Pulmonary artery endothelial cell (primary cell): ENCODE measurements around the gene FAM107B. TPM values are rescaled to one million over a fixed set of nuclear protein-coding genes. Genes with fewer than 3 reads are reported as not detected.

ENCODE experiments used
- DNase-seq: peaks from one replicate; pipeline ENCODE4 v3.0.0-alpha.2; 2011; ENCODE audit warnings: low read depth, low spot score
- total RNA-seq: library from RNA; depleted of rRNA; stranded (reverse); fragments of >200 nt; gene quantifications from 2 replicates; pipeline ENCODE4 v1.2.3, GENCODE V29; 2014

FAM107B gene
- total RNA-seq, 1 donor from 2014 or later = 174 TPM

GRCh38 chr10:14583252-14583651 is 191.4 kb downstream of the FAM107B start:
- no peak for DNase-seq

- DNase-seq = no peak
Measured at GRCh38 chr10:14581553-14582321, 193.0 kb downstream of the FAM107B start.

GRCh38 chr10:14580671-14581332 is 193.9 kb downstream of the FAM107B start:
- no peak for DNase-seq

GRCh38 chr10:14579405-14579804 is 195.3 kb downstream of the FAM107B start:
- DNase-seq = no peak

- DNase-seq = peak; percentile 99
Measured at GRCh38 chr10:14578060-14578952, 196.4 kb downstream of the FAM107B start.

GRCh38 chr10:14574885-14575284 is 199.8 kb downstream of the FAM107B start:
- no peak for DNase-seq

- DNase-seq = no peak
Measured at GRCh38 chr10:14574291-14574690, 200.4 kb downstream of the FAM107B start.

- DNase-seq = peak; percentile 71
Measured at GRCh38 chr10:14573666-14574261, 200.9 kb downstream of the FAM107B start.

- DNase-seq = no peak
Measured at GRCh38 chr10:14572811-14573210, 201.9 kb downstream of the FAM107B start.

GRCh38 chr10:14571866-14572507 is 202.7 kb downstream of the FAM107B start:
- DNase-seq = peak; percentile 58

- no peak for DNase-seq
Measured at GRCh38 chr10:14570800-14571199, 203.9 kb downstream of the FAM107B start.

- DNase-seq = no peak
Measured at GRCh38 chr10:14569274-14570060, 205.2 kb downstream of the FAM107B start.

GRCh38 chr10:14567421-14567820 is 207.3 kb downstream of the FAM107B start:
- no peak for DNase-seq

GRCh38 chr10:14566498-14566897 is 208.2 kb downstream of the FAM107B start:
- no peak for DNase-seq

GRCh38 chr10:14565199-14565598 is 209.5 kb downstream of the FAM107B start:
- no peak for DNase-seq

- no peak for DNase-seq
Measured at GRCh38 chr10:14564268-14564744, 210.4 kb downstream of the FAM107B start.

- no peak for DNase-seq
Measured at GRCh38 chr10:14563359-14563940, 211.2 kb downstream of the FAM107B start.

- DNase-seq = no peak
Measured at GRCh38 chr10:14563076-14563336, 211.7 kb downstream of the FAM107B start.

GRCh38 chr10:14562218-14563075 is 212.2 kb downstream of the FAM107B start:
- no peak for DNase-seq
